ENCODE measurements around the gene PBX1. TPM values are rescaled to one million over a fixed set of nuclear protein-coding genes. Genes with fewer than 3 reads are reported as not detected.

PBX1 gene
- total and polyA plus RNA-seq, 2 donors (not counting 3 experiments of a cell fraction or from before 2014, with no cell fraction given), result 10.7 to 24.1 TPM

DNA sequence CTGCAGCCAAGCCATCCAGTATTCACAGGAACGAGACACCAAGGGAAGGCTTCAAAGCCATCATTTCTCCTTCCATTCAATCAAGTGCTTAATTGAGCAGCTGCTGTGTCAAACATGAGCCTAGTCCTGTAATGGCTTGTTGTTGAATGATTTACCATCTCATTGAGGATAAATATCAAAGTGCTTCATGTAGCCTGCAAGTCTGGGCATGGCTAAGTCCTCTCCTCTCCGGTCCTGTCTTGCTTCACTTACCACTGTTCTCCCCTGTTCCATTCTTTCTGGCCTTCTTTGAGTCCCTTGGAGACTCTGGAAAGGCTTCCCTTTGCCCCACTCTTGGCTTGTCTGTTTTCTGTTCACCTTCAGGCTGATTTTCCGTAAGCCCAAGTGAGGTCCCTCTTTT, 279.8 kb downstream of the PBX1 start:
- H3K4me1 ChIP-seq (ENCODE audit: control insufficient read depth, extremely low read depth, insufficient read depth, low read length), result no peaks in the 10 kb centered on the region
- no peak overlapping the region for H3K4me3 ChIP-seq (replicated peaks in 1 of 3; ENCODE audit: insufficient read depth in 1 of 3, low read depth in 1 of 3, low read length in 3 of 3)
- dilution Hi-C loops (cut with MboI; ENCODE audit: extremely low pct_ligation_motif_present, low sequenced_read_pairs), result no loop called here
- no peak for DNase-seq (ENCODE audit: low read depth, low spot score)
- BruUV-seq (replicated peaks), result no TSS peak
- CTCF ChIA-PET, result no interaction called here
- no peaks in the 10 kb centered on the region for H3K9me1 ChIP-seq (replicated peaks; ENCODE audit: control insufficient read depth, extremely low read depth, insufficient read depth, low read length)
- H3K9ac ChIP-seq (replicated peaks; ENCODE audit: extremely low read depth, insufficient read depth, low read length), result no peak overlapping the region
- H2AFZ ChIP-seq (ENCODE audit: low read depth, low read length), result no peak overlapping the region
- no peak overlapping the region for H3K4me2 ChIP-seq (ENCODE audit: insufficient read depth, low read length)
- no peaks in the 10 kb centered on the region for H4K20me1 ChIP-seq (replicated peaks; ENCODE audit: control insufficient read depth, extremely low read depth, insufficient read depth, low read length)
- TF ChIP-seq GATA2 (IDR thresholded peaks at IDR 0.05; ENCODE audit: insufficient read depth, insufficient read length, low read depth, low read length) (no peak), POLR2A (IDR thresholded peaks at IDR 0.05; ENCODE audit: low read depth, low read length) (no peak), MYC (IDR thresholded peaks at IDR 0.05; ENCODE audit: low read depth, low read length) (no peak), JUN (IDR thresholded peaks at IDR 0.05; ENCODE audit: borderline replicate concordance, insufficient read depth, insufficient read length, low read depth) (no peak), EZH2 (IDR thresholded peaks at IDR 0.05; ENCODE audit: borderline replicate concordance, low read depth, low read length, severe bottlenecking) (no peak), FOS (IDR thresholded peaks at IDR 0.05; ENCODE audit: borderline replicate concordance, insufficient read depth, low read length) (no peak), POLR2AphosphoS5 (IDR thresholded peaks at IDR 0.05; ENCODE audit: insufficient read depth, low read depth, low read length) (no peak)
- TF ChIP-seq, protein P1, sequence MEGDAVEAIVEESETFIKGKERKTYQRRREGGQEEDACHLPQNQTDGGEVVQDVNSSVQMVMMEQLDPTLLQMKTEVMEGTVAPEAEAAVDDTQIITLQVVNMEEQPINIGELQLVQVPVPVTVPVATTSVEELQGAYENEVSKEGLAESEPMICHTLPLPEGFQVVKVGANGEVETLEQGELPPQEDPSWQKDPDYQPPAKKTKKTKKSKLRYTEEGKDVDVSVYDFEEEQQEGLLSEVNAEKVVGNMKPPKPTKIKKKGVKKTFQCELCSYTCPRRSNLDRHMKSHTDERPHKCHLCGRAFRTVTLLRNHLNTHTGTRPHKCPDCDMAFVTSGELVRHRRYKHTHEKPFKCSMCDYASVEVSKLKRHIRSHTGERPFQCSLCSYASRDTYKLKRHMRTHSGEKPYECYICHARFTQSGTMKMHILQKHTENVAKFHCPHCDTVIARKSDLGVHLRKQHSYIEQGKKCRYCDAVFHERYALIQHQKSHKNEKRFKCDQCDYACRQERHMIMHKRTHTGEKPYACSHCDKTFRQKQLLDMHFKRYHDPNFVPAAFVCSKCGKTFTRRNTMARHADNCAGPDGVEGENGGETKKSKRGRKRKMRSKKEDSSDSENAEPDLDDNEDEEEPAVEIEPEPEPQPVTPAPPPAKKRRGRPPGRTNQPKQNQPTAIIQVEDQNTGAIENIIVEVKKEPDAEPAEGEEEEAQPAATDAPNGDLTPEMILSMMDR (IDR thresholded peaks at IDR 0.05; ENCODE audit: extremely low read depth in 1 of 2, insufficient read depth in 1 of 2, low read depth in 1 of 2, low read length in 2 of 2), result no peak
- TF ChIP-seq, protein P2, sequence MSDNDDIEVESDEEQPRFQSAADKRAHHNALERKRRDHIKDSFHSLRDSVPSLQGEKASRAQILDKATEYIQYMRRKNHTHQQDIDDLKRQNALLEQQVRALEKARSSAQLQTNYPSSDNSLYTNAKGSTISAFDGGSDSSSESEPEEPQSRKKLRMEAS (IDR thresholded peaks at IDR 0.05; ENCODE audit: insufficient read depth, insufficient read length), result no peak
- intact Hi-C loops (cut with micrococcal nuclease), result no loop called here
- H3K9me3 ChIP-seq (replicated peaks; ENCODE audit: control insufficient read depth, insufficient read depth, low read length), result no peaks in the 10 kb centered on the region
- H3K27ac ChIP-seq (ENCODE audit: insufficient read depth, low read depth, low read length), result no peak overlapping the region
- FAIRE-seq, result no peak
- H3K36me3 ChIP-seq (ENCODE audit: control insufficient read depth in 2 of 2, extremely low read depth in 1 of 2, insufficient read depth in 2 of 2, low read length in 2 of 2), result no peaks in the 10 kb centered on the region
- POLR2A ChIA-PET, result no interaction called here
- no peaks in the 10 kb centered on the region for H3K27me3 ChIP-seq (ENCODE audit: control insufficient read depth in 2 of 2, insufficient read depth in 2 of 2, low read length in 2 of 2)
- H3K79me2 ChIP-seq (ENCODE audit: control insufficient read depth, insufficient read depth, low read length), result no peaks in the 10 kb centered on the region
